Smooth muscle cell (in vitro differentiated cells): ENCODE measurements around the gene NTPCR. TPM values are rescaled to one million over a fixed set of nuclear protein-coding genes. Genes with fewer than 3 reads are reported as not detected.
A peak's percentile ranks its signal among the peaks of the same experiment; 100 is the strongest.

Source experiments
- DNase-seq: peaks from one replicate; lab custom pipeline; 2025; ENCODE audit not compliant: unreplicated experiment; lab: John Stamatoyannopoulos, UW
- H2AFZ ChIP-seq: fragments of 200-600 bp; sonication (generic); 2 replicates; pipeline ENCODE4 v1.6.0; 2016; ENCODE audit warnings: antibody characterized with exemption, low read depth, mild to moderate bottlenecking
- H3F3A ChIP-seq: fragments of 200-600 bp; sonication (generic); 2 replicates; pipeline ENCODE4 v1.6.0; 2017; ENCODE audit warnings: antibody characterized with exemption, low read depth
- H3K27ac ChIP-seq: fragments of 200-600 bp; sonication (generic); 2 replicates; pipeline ENCODE4 v1.5.1; 2016; ENCODE audit warnings: low read depth, mild to moderate bottlenecking
- H3K27me3 ChIP-seq: fragments of 200-600 bp; sonication (generic); 2 replicates; pipeline ENCODE4 v1.6.1; 2016; ENCODE audit warnings: low read depth, mild to moderate bottlenecking
- H3K36me3 ChIP-seq: fragments of 200-600 bp; sonication (generic); 2 replicates; pipeline ENCODE4 v1.5.1; 2016; ENCODE audit warnings: low read depth
- H3K4me1 ChIP-seq: fragments of 200-600 bp; sonication (generic); 2 replicates; pipeline ENCODE4 v1.5.1; 2016; ENCODE audit warnings: low read depth
- H3K4me2 ChIP-seq: fragments of 200-600 bp; sonication (generic); 2 replicates; pipeline ENCODE4 v1.6.0; 2016; ENCODE audit warnings: mild to moderate bottlenecking
- H3K4me3 ChIP-seq: fragments of 200-600 bp; sonication (generic); 2 replicates; pipeline ENCODE4 v1.5.1; 2016; ENCODE audit warnings: mild to moderate bottlenecking
- H3K79me2 ChIP-seq: fragments of 200-600 bp; sonication (generic); 2 replicates; pipeline ENCODE4 v1.6.0; 2016; ENCODE audit warnings: low read depth, mild to moderate bottlenecking
- H3K9ac ChIP-seq: fragments of 200-600 bp; sonication (generic); 2 replicates; pipeline ENCODE4 v1.6.0; 2016; ENCODE audit warnings: low read depth
- H3K9me3 ChIP-seq: fragments of 200-600 bp; sonication (generic); replicated peaks from 2 replicates; pipeline ENCODE4 v1.5.1; 2016; ENCODE audit warnings: low read depth
- H4K20me1 ChIP-seq: fragments of 200-600 bp; sonication (generic); 2 replicates; pipeline ENCODE4 v1.6.0; 2016; ENCODE audit warnings: low read depth
- WGBS: methylation state at CpG from one replicate; pipeline ENCODE4 v1.1.7; 2016; ENCODE audit warnings: low lambda C conversion rate; 5-methylcytosine and 5-hydroxymethylcytosine counted together
- polyA plus RNA-seq: library from polyadenylated mRNA; unstranded; fragments of >200 nt; fragmentation: Nextera tagmentation; extraction: Ambion mirVana; gene quantifications from 2 replicates; pipeline ENCODE4 v1.2.1, GENCODE V29; 2016
- total RNA-seq: library from RNA; depleted of rRNA; stranded (reverse); fragments of >200 nt; gene quantifications from 2 replicates; pipeline ENCODE4 v1.2.3, GENCODE V29; 2014
- TF ChIP-seq, protein P1 (sequence below): fragments of 200-600 bp; sonication (generic); IDR thresholded peaks from 2 replicates; pipeline ENCODE4 v1.5.1; 2017; ENCODE audit warnings: borderline replicate concordance, mild to moderate bottlenecking, antibody characterized with exemption; ENCODE audit not compliant: insufficient read depth, poor library complexity, severe bottlenecking

The NTPCR gene
- total and polyA plus RNA-seq, 2 experiments from 2014 or later: 39.2 to 54.3 TPM

DNA sequence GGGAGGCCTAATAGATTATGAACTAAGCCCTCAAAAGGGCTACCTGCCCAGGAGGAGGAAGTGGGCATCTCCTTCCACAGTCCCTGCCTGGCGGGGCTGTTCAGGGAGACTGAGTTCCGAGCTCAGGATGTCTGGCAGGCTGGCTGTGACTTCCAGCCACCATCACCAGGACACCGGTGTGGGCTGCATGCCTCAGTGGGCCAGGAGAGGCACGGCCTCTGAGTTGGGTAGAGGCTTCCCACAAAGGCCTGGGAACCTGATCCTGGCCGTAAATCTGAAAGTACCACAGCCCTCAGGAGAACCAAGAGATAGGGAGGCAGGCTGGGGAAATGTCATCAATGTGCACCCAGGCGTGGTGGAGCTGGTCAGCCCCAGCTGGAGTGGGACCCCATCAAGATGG lies 29.1 kb downstream of the NTPCR start:
- H4K20me1 ChIP-seq: no peaks in the 10 kb centered on the region
- TF ChIP-seq, protein P1, sequence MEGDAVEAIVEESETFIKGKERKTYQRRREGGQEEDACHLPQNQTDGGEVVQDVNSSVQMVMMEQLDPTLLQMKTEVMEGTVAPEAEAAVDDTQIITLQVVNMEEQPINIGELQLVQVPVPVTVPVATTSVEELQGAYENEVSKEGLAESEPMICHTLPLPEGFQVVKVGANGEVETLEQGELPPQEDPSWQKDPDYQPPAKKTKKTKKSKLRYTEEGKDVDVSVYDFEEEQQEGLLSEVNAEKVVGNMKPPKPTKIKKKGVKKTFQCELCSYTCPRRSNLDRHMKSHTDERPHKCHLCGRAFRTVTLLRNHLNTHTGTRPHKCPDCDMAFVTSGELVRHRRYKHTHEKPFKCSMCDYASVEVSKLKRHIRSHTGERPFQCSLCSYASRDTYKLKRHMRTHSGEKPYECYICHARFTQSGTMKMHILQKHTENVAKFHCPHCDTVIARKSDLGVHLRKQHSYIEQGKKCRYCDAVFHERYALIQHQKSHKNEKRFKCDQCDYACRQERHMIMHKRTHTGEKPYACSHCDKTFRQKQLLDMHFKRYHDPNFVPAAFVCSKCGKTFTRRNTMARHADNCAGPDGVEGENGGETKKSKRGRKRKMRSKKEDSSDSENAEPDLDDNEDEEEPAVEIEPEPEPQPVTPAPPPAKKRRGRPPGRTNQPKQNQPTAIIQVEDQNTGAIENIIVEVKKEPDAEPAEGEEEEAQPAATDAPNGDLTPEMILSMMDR: no peak
- H2AFZ ChIP-seq: no peak overlapping the region
- H3K27me3 ChIP-seq: no peaks in the 10 kb centered on the region
- peaks cover under 1% of the 10 kb centered on the region for H3K36me3 ChIP-seq
- H3K79me2 ChIP-seq: no peaks in the 10 kb centered on the region
- H3F3A ChIP-seq: no peaks in the 10 kb centered on the region
- peak overlapping the region; percentile 49 for H3K4me2 ChIP-seq
- no peak overlapping the region for H3K27ac ChIP-seq
- no peak overlapping the region for H3K9ac ChIP-seq
- no peak overlapping the region for H3K4me3 ChIP-seq
- no peaks in the 10 kb centered on the region for H3K9me3 ChIP-seq
- no peak for DNase-seq
- WGBS: 97% methylated on average over 6 of the region's 6 CpGs
- H3K4me1 ChIP-seq: no peaks in the 10 kb centered on the region

GRCh38 chr1:232980355-232980978 lies 30.1 kb downstream of the NTPCR start:
- 47% methylated on average over 13 of the region's 13 CpGs for WGBS
- no peaks in the 10 kb centered on the region for H3K36me3 ChIP-seq
- H3K4me1 ChIP-seq: no peaks in the 10 kb centered on the region
- H3K4me3 ChIP-seq: no peak overlapping the region
- H3K79me2 ChIP-seq: no peaks in the 10 kb centered on the region
- no peak overlapping the region for H2AFZ ChIP-seq
- no peaks in the 10 kb centered on the region for H3K9me3 ChIP-seq
- H3F3A ChIP-seq: no peaks in the 10 kb centered on the region
- no peaks in the 10 kb centered on the region for H4K20me1 ChIP-seq
- no peaks in the 10 kb centered on the region for H3K27me3 ChIP-seq
- TF ChIP-seq, protein P1: no peak
- H3K27ac ChIP-seq: no peak overlapping the region
- H3K4me2 ChIP-seq: peak overlapping the region; percentile 49
- no peak overlapping the region for H3K9ac ChIP-seq
- DNase-seq: no peak

GRCh38 chr1:232980986-232981560 lies 30.7 kb downstream of the NTPCR start:
- no peak for DNase-seq
- no peaks in the 10 kb centered on the region for H3F3A ChIP-seq
- no peaks in the 10 kb centered on the region for H3K4me1 ChIP-seq
- no peak overlapping the region for H2AFZ ChIP-seq
- no peaks in the 10 kb centered on the region for H3K27me3 ChIP-seq
- H3K27ac ChIP-seq: no peak overlapping the region
- H3K36me3 ChIP-seq: no peaks in the 10 kb centered on the region
- H3K9me3 ChIP-seq: no peaks in the 10 kb centered on the region
- H3K9ac ChIP-seq: no peak overlapping the region
- H3K4me3 ChIP-seq: no peak overlapping the region
- H3K4me2 ChIP-seq: no peak overlapping the region
- H4K20me1 ChIP-seq: no peaks in the 10 kb centered on the region
- TF ChIP-seq, protein P1: no peak
- no peaks in the 10 kb centered on the region for H3K79me2 ChIP-seq
- WGBS: 93% methylated on average over 9 of the region's 9 CpGs
